CD4-positive, alpha-beta T cell treated with Interleukin-15 for 1 hour (primary cell): ENCODE data around the gene ARHGAP10.
"Not testable (repeated sequence)": the region's sequence is repeated elsewhere in the genome, so short reads cannot be mapped to it uniquely, and the experiment has no call there.

Experiments
- DNase-seq: peaks from one replicate; pipeline ENCODE4 v3.0.0-alpha.2; 2020

Gene ARHGAP10

GRCh38 chr4:147794787-147795413 is 63.0 kb downstream of the ARHGAP10 start:
- DNase-seq = no peak

DNA sequence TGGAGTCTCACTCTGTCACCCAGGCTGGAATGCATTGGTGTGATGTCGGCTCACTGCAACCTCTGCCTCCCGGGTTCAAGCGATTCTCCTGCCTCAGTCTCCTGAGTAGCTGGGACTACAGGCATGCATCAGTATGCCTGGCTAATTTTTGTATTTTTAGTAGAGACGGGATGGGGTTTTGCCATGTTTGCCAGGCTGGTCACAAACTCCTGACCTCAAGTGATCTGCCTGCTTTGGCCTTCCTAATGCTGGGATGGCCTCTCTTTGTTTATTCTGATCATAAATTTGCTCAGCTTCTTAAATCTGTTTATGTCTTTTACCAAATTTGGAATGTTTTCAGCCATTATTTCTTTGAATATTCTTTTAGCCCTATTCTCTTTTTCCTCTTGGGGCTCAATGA is 67.2 kb downstream of the ARHGAP10 start:
- not testable (repeated sequence) for DNase-seq

GRCh38 chr4:147799986-147800555 is 68.2 kb downstream of the ARHGAP10 start:
- DNase-seq = peak; percentile 71

DNA sequence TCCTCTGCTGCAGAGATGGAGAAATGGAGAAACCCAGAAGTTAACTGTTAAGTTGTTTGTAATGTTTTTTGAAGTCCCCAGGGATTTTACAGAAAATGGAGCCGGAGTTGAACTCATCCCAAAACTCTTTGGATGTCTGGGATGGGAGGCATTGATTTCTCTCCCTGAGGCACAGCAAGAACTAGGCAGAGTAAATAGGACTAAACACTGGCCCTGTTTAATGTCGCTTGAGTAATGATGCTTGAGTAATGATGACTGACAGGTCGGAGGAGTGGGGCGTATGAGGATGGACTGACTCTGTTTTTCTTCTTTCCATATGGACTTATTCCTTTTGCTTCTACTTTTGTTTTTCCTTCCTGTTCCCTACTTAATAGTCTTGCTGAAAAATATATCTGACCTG is 69.9 kb downstream of the ARHGAP10 start:
- DNase-seq = no peak

- no peak for DNase-seq
Measured at GRCh38 chr4:147802346-147802745, 70.5 kb downstream of the ARHGAP10 start.

DNA sequence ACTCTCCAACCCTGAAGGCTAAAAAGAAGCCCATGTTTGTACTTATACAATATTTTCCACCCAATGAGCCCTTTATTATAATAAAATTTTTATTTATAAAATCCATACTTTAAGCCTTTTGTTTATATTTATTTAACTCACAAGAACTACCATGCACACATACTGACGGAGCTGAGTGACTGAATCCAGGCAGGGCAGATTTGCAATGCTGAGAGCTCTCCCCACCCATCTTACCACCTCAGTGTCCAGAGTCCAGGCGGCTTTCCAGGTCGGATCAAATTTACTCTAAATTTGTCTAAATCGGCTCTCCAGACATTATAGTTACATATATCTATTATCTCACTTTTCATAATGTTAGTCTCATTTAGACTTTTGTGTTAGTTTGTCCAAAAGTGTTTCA is 74.1 kb downstream of the ARHGAP10 start:
- no peak for DNase-seq

DNA sequence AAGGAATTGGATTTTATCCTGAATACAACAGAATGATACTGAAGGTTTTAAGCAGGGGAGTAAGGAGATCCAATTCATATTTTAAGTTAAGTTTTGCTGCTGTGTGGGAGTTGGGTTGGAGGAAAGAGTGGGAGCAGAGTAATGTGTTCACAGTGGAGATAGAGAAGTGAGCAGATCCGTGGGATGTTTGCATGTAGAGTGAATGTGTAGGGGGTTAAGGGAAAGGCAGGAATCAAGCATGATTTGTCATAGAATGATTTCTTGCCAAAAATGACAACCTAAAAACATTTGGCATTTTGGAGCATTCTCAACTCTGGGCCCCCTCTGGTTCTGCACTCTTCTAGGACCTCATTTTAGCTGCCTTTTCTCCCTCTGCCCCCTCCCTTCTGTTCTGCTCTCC is 76.6 kb downstream of the ARHGAP10 start:
- no peak for DNase-seq

GRCh38 chr4:147809211-147809610 is 77.3 kb downstream of the ARHGAP10 start:
- no peak for DNase-seq

DNA sequence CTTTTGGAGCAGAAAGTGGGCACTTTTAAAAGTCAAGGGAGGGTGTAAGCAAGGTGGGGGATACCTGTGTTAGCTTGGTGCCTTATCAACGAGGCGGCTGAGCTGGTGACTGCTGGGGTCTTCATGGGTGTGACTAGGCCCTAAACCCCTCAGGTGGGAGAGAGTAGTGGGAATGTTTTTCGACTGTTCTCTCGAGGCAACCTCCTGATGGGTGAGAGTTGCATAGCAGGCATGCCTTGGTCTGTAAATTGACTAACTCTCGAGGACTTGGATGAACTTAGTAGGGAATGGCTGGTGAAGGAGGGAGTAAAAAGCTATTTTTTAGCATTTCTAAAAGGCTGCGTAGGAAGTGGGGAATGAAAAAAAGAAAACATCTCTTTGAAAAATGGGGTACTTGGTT is 80.0 kb downstream of the ARHGAP10 start:
- no peak for DNase-seq

DNA sequence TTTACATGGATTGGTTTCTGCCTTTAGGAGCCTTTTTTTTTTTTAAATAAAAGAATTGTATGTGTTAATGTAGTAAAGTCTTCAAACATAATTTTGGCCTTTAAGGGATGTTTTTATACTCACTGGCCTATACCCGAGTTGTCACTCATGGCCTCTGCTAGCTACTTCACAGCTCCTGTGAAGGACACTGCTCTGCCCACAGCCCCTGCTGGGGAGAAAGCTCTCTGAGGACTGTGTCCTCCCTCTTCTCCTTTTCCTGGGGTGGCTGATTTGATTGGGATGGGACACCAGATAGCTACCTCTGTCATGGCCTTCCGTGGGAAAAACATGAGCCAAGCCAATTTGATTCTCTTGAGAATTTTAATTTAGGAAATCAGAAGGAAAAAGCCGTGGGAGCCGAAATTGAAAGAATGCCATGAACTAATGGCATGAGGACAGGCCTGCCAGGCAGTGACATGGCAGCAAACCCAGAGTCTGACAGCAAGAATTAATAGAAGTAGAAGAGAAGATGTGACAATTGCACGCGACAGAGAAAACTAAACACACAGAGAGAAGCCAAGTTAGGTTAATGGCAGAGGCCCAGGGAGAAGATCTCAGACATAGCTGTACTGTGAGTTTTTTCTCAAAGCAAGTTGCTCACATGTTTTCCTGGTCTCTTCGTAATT is 81.4 kb downstream of the ARHGAP10 start:
- DNase-seq = no peak

- DNase-seq = no peak
Measured at GRCh38 chr4:147813973-147814372, 82.1 kb downstream of the ARHGAP10 start.

DNA sequence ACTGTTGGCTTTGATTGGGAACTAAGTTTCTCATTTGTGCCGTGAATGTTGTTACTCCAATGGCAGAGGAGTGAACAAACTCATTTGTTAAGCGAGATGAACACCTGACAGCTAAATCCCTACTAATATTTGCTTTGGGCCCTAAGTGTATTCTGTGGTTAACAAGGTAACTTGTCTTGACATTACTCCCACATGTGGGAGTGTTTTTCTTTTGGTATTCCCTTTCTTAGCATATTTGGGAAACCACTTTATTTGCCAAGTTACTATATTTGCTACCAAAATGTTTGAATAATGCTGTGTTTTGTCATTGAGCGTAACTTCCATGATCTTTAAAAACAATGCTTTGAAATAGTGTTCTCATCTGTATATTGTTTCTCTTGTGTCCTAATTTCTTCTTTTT is 82.5 kb downstream of the ARHGAP10 start:
- DNase-seq = no peak

DNA sequence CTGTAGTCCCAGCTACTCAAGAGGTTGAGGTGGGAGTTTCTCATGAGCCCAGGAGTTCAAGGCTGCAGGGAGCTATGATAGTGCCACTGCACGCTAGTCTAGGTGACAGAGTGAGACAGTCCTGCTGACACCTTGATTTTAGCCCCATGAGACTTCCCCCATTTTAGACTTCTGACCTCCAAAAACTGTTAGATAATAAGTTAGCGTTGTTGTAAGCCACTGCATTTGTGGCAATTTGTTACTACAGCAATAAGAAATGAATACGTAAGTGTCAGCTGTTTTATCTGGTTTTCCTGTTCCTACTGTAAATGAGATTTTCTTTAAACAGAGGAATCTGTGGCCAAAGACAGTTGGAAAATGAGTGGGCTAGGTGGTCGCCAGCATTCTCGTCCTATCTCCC is 83.9 kb downstream of the ARHGAP10 start:
- DNase-seq = no peak

DNA sequence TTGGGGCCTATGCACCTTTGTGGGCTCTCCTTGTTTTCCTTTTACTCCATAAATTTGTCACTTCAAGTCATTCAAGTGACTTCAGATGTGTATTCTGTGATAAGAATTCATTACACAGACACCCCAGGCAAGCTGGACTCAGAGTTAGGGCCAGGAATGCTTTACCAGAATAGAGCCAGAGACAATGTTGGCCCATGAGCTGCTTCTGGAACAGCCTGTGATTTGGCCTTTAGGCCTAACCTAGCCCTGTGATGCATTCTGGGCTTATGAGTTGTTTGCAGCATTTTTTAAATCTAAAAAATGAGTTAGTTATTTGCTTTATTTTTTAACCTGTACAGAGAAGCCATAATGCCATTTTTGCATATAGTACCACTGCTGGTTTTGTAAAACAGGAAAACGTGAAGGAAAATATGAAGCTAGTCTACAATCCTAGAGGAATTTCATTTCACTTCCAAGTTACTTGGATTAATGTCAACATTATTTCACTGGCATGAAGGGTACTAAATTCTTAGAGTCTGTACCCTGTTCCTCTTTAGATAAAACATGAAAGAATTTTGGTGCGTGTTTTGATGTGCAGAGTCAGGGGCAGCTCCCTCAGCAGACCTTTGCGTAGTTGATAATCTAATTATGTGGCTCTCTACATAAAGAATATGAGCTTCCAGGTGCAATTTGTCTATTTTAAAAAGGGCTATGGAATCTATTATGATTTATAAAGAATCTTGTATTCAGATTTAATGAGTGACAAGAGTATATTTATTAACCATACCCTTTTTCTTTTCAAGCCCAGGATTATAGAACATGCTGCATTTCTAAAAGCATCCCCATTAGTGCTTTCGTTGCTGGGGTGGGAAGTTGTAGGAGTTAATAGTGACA is 84.7 kb downstream of the ARHGAP10 start:
- DNase-seq = no peak

DNA sequence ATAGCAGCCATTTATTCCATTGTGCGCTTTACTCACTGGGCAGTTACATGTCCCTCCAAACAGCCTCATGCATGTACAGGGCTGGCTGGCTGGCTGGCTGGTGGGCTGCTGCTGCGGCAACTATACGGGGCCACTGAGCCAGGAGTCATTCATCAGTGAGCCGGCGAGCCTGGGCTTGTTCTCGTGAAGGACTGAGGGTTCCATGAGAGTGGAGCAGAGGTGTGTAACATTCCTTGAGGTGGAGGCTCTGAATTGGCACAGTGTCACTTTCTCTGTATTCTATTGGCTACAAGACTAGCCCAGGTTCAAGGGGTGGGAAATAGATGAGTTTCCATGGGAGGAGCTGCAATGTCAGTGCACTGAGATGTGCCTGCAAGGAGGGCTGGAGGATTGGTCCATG is 89.1 kb downstream of the ARHGAP10 start:
- no peak for DNase-seq

- no peak for DNase-seq
Measured at GRCh38 chr4:147821555-147821954, 89.7 kb downstream of the ARHGAP10 start.

DNA sequence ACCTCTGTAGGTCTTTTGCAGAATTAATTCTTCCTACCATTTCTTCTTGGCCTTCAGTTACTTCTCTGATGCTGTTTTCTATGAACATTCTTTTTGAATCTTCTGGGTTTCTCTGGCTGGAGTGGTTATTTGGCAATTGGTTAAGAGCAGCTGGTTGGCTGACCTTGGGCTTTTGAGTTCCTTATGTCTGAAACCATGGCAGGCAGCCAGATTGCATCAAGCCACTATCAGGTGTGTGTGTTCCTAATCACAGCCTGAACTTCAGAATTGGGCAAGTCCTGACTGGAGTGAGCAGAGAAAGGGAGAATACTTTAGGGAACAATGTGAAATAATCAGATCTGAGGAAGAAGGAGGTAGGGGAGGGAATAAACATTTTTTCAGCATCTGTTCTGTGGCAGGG is 90.2 kb downstream of the ARHGAP10 start:
- DNase-seq = no peak

DNA sequence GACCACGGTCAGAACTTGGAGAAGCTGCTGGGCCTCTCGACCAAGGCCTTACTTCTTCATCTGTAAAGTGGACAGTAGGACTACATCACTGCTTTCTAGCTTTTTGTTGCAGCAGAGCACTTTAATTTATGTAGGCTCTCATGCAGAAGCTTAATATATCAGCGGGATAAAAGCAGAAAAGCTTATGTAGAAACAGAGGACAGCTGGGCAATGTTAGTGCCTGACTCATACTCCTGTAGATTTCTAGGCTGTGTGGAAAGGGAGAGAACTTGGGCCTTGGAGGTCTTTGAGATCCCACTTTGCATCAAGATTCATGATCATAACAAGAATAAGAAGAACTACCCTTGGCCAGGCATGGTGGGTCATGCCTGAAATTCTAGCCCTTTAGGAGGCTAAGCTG is 91.2 kb downstream of the ARHGAP10 start:
- no peak for DNase-seq

DNA sequence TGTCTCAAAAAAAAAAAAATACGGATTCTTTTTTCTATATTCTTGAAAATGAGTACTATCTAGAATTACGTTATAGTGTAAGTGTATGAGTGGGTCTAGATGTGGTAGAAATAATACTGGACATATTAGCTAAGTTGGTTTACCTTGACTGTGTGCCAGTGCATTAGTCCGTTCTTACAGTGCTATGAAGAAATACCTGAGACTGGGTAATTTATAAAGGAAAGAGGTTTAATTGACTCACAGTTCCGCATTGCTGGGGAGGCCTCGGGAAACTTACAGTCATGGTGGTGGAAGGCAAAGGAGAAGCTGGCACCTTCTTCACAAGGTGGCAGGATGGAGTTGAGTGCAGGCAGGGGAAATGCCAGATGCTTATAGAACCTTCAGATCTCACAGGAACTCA is 92.4 kb downstream of the ARHGAP10 start:
- DNase-seq = no peak

DNA sequence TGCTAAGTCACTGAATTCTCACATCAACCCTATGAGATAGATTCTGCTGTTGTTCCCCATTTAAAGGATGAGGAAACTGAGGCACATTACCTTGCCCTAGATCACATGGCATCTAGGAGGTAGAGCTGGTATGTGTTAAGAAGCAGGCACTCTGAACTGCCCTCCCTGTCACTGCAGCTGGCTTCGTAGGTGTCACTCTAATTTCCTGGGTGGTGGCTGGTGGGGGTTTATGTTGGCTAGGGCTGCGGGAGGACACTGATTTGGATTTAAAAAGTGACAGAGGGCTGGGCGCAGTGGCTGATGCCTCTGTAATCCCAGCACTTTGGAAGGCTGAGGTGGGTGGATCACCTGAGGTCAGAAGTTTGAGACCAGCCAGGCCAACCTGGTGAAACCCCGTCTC is 93.0 kb downstream of the ARHGAP10 start:
- no peak for DNase-seq

- no peak for DNase-seq
Measured at GRCh38 chr4:147825451-147826287, 93.8 kb downstream of the ARHGAP10 start.

GRCh38 chr4:147826288-147826646 is 94.4 kb downstream of the ARHGAP10 start:
- no peak for DNase-seq
